ENCODE data around the gene NEXN.

The NEXN gene

DNA sequence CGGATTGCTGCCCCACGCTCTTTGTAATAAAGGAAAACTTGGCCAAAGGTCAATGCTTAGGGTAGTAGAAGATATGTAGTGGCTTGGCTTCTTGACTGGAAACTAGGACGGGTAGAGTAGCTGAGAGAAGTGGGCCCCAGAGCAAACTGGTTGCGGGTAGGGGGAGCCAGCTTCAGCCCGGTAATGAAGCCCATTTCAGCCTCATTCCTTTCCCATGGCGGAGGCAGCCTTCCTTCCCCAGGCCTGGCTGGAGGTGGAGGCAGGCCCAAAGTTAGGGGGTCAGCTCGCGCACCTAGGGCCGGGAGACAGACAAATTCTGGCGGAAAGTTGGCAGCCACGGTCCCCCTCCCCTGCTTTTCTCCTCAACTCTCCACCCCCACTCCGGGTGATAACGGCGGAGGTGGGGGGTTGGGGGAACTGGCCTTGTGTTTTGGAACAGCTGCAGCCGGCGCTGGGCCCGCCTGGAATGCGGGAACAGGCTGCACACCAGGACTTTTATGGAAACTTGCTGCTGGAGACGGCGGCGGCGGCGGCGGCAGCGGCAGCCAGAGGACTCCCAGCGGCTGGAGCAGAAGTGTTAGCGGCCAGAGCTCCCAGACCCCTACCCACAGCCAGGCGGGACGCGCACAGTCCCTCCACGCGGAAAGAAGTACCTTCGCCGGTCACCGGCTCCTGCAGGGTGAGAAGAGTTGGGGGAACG is at the start of gene NEXN:
NEXN (plus strand) TSS at position 544 of the 700 bp plus-strand sequence. CDS start 27,483 bp downstream, outside the sequence.
- peak; percentile 80 for DNase-seq (ENCODE audit: low spot score)

DNA sequence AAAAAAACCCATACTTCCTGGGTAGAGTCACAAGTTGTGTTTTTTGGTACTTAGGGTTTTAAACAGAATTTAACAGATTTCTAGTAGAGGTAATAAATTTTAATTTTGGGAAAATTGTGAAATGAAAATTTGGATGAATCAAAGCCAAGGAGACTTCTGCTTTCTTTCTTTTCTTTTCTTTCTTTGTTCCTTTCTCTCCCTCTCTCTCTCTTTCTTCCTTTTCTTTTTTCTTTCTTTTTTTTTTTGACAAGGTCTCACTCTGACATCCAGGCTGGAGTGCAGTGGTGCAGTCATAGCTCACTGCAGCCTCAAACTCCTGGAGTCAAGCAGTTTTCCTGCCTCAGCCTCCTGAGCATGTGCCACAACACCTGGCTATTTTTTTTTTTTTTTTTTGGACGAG is 46.9 kb upstream of the NEXN start:
- DNase-seq (ENCODE audit: low spot score) = no peak

DNA sequence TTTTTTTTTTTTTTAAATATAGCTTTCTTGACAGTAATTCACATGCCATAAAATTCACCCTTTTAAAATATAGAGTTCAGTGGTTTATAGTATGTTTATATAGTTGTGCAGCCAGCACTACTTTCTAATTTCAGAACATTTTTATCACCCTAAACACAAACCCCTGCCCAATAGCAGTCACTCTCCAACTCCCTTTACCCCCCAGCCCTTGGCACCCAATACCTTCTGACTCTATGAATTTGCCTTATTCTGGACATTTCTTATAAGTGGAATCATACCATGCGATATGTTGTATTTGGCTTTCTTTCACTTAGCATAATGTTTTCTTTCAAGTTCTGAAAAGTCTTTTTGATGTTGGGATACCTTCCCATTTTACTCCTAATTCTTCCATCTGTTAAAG is 42.5 kb upstream of the NEXN start:
- DNase-seq (ENCODE audit: low spot score) = no peak

DNA sequence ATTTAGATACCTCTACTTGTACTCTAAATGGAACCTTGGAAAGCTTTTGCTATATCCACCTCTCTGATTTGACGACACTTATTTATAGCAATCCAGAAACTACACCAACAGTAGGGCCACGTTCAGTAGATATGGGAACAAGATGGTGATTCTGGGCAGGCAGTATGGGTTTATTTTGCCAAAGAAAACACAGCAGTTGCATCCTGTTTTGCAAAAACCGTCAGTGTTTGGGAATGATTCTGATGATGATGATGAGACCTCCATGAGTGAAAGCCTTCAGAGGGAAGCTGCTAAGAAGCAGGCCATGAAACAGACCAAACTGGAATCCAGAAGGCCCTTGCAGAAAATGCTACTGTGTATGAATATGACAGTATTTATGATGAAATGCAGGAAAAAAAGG is 41.5 kb upstream of the NEXN start:
- DNase-seq (ENCODE audit: low spot score) = no peak

DNA sequence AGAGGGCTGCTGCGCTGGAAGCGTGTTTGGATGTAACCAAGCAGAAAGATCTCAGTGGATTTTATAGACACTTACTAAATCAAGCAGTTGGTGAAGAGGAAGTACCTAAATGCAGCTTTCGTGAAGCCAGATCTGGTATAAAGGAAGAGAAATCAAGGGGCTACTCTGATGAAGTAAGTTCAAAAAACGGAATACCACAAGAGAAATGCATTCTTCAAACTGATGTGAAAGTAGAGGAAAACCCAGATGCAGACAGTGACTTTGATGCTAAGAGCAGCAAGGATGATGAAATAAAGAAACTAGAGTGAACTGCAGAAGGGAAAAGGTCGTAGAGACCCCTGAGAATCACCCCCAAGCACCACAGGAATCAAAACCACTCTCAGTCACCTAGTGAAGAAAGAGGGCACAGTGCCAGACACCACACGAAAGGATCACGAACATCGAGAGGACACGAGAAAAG is 40.8 kb upstream of the NEXN start:
- no peak for DNase-seq (ENCODE audit: low spot score)

DNA sequence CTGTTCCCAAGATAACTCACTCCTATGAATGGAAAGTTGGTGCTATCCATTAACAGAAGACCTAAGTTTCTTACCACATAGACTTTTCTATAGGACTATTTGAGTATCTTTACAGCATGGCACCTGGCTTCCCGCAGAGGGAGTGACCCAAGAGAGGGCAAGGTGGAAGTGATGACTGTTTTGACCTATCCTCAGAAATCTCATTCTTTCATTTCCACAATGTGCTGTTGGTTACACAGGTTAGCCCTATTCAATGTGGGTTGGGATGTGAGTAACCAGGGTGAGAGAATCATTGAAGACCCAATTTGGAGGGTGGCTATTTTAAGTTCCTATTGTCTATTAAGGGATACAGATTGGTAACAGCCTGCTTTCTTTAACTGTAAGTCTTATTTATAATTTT is 38.3 kb upstream of the NEXN start:
- no peak for DNase-seq (ENCODE audit: low spot score)

DNA sequence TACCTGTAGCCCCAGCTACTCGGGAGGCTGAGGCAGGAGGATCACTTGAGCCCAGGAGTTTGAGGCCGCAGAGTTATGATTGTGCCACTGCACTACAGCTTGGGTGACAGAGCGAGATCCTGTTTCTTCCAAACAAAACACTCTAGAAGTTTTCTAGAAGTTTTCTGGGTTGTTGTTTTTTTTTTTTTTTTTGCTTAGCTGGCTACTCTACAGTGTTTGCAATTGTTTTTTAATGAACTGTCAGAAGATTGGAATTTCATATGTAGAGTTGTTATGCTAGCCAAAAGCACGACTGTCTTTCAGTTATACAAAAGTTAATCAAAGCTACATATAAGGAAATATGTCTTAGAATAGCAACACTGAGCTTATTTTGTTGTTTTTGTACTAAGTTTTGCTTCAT is 30.9 kb upstream of the NEXN start:
- DNase-seq (ENCODE audit: low spot score) = no peak

DNA sequence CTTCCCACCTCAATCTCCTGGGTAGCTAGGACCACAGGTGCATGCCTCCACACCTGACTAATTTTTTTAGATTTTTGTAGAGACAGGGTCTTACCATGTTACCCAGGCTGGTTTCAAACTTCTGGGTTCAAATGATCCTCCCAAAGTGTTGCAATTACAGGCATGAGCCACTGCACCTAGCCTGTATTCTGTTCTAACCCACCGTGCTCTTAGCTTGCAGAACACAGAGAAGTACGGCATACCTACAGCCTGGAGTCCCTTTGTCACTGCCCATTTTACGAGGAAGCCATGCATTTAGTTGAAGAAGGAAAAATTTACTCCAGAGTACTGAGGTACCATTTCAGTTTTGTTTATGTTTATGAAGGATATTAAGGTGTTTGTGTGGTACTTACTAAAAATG is 29.7 kb upstream of the NEXN start:
- no peak for DNase-seq (ENCODE audit: low spot score)

DNA sequence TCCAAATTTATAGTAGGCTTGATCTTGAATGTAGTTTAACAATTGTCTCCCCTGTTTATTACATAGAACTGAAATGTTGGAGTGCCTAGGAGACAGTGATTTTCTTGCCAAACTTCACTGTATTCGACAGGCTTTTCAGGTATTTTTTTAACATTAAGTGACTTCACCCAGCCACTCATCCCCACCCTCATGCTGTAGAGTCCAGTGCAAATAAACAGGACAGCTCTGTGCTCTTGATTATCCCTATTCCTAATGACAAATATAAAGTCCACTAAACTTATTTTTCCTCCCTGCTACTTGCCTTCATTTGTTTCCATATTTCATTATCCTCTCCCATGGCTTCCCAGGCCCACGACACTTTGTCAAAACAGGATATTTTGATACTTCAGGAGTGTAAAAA is 29.2 kb upstream of the NEXN start:
- DNase-seq (ENCODE audit: low spot score) = no peak

DNA sequence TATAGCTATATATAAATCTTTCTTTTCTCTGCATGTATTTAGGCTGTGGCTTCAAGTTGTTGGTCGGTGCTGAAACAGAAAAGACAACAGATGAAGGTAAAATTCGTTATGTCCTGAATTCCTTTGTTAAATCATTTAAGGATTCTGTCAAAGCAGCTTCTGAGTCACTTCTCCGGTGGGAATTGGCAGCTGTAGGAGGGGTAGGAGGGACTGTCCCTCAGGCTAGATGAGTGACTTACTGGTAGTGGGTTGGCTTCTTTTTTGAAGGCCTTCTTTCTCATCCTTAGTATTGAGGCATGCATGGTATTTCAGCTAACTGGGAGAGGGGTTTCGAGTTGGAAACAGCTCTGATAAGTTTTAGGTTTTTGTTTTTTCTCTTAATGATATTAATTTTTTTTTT is 22.1 kb upstream of the NEXN start:
- no peak for DNase-seq (ENCODE audit: low spot score)

DNA sequence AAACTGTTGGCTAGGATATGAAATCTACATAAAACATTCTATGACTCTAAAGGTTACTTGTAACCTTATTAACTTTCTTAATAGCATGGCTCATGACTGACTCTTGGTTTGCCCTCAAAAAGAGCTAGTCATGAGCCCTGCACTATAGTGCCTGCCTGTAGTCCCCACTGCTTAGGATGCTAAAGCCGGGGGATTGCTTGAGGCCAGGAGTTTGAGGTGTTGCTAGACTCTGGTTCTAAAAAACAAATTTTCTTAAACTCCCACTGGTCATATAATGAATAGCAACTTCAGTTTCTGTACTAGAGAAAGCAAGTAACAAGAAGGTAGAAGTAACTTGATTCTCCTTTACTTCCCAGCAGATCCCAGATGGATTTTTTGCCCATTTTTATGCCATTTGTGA is 15.8 kb upstream of the NEXN start:
- DNase-seq (ENCODE audit: low spot score) = no peak

DNA sequence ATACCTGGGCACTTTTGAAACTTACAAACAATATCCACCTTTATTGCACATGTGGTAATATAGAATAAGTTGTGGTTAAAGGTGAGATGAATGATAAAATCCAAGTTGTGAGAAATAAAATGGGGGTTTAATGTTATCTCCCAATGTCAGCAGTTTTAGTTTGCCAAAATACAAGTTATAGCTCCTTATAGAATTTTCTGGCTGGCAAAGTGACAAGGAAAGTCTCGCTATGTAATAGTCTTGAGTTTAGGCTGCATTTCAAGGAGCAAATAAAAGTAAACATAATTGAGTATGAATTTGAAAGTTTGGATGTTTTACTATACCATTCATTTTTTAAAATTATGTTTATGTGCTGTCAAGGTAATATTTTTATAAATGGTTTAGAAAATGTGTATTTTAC is 15.0 kb upstream of the NEXN start:
- no peak for DNase-seq (ENCODE audit: low spot score)

DNA sequence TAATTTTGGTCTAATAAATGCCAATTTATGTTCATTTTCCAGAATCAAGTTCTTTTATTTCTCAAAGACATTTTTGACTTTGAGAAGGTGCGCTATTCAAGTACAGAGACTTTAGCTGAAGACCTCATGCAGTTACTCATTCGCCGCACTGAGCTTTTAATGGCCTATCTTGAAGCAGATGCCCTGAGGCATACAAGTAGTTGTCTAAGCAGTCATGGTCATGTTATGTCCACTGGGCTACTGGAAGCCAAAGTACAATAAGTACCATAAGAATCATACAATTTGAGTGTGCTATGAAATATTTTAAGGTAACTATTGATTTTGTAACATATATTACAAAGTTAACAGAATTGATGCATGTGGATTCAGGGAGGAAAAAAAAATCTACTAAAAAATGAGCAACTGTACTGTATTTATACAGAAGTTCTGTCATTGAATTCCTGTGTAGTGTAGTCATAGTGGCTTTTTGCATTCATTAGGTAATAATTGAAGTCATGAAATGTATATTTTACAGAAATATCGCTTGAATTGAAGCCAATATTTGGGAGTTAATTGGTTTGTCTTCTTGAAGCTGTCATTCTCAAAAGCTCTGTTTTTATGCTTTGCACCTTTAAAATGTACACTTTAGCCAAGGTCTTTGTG is 13.5 kb upstream of the NEXN start:
- DNase-seq (ENCODE audit: low spot score) = no peak

DNA sequence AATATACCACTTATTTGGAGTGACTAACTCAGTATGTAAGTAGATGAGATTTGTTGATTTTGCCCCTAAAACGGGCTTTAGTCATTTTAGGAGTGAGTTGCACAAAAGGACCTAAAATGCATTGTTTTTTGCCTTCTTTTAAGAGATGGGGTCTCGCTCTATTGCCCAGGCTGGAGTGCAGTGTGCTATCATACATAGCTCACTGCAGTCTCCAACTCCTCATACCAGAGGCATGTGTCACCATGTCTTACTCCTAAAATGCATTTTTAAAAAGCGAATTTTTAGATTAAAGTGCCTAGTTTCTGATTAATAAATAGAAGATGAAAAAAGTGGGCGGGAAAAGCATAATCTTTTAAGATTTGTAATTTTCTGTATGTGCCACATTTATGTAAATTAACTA is 11.5 kb upstream of the NEXN start:
- DNase-seq (ENCODE audit: low spot score) = no peak

DNA sequence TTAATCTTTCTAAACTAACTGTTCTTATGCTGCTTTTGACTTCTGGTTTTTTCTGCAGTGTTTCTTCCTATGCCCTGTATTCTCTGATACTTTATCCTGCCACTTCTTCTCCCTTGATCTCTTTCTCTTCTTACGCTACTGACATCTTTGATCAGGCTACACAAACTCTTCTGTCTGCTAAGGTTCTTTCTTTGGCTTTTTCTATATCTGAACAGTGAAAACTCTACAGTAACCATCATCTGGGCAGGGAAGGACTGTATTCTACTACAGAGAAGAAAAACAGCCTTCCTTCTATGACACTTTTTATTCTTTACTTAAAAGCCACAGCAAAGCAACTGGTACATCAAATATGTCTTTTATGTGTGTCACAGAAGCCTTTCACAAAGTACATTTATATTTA is 7.4 kb upstream of the NEXN start:
- no peak for DNase-seq (ENCODE audit: low spot score)

DNA sequence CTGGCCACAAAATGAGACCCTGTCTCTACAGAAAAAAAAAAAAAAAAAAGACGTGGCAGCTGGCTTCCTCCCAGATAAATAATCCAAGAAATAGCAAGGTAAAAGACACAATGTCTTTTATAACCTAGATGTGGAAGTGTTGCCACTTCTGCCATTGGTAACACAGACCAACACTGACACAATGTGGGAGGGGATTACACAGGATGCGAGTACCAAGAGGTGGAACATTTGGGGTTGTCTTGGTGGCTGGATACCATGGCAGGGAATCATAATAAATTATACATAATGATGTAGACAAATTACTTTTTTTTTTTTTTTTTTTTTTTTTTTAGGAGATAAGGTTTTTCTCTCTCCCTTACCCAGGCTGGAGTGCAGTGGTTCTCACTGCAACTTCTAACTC is 6.0 kb upstream of the NEXN start:
- no peak for DNase-seq (ENCODE audit: low spot score)

DNA sequence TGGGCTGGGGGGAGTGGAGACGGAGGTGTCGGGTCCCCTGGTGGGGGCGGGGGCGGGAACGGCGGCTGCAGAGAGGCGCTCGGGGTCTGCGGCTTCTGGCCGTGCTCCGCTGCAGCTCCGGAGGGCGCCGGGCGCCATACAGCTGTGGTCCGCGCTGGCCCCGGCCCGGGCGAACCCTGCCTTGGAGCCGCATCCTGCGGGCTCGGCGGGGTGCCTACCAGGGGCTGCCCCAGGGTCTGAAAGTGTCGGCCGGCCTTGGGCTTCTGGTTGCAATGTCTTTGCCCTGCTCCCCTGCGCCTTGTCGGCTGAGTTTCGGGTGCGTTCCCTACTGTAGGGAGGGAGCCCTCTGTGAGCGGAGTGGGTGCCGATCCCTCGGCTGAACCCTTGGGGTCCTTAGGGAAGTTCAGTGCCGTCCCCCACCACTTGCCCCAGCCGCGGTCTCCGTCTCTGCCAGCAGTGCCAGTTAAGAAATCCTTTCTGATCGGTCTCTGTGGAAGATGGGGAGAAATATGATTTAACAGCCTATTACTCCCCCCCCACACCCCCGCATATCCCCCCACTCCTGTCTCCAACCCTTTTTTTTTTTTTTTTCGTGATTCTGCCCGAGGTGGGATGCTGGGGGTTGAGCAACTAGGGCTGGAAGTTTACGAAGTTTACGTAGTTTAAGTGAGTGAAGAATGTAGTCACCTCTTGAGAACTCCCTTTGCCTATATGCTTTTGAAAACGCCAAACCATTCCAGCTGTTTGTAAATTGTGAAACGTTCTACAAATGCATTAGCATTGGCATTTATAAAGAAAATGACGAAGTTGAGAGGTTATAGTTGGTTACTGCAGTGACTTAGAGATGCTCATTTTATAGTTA is 588 bp downstream of the NEXN start:
- peak; percentile 74 for DNase-seq (ENCODE audit: low spot score)

DNA sequence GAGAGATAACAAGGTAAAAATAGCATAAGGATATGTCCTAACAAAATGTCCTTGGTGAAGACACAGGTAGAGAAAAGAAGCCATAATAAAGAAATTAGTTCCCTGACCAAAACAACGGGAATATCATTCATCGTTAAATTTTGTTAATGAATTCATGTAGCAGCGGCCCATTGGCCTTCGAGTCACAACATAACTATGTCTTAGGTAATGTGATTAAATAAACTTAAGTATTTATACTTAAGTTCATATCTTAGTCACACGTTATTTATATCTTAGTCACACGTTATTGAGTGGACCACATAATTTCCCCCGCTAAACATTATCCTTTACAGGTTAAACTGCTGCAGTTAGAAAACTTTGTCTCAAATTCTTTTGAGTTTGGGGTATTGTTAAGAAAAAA is 1.2 kb downstream of the NEXN start:
- no peak for DNase-seq (ENCODE audit: low spot score)

DNA sequence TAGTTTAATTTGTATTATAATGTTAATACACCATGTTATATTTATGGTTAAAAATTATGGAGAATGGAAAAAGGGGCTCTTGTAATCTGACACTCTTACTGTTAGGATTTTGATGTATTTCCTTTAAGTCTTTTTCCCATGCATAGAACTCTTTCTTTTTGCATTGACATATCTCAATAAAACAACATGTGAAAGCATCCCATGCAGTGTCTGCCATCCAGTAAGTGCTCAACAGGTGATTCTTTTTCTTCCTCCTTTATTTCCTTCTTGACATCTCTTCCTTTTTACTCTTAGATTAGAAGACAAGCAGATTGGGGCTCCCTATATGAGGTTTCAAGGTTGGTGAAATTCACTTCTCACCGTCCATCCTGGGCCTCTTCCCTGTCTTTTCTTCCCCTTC is 2.8 kb downstream of the NEXN start:
- DNase-seq (ENCODE audit: low spot score) = no peak

DNA sequence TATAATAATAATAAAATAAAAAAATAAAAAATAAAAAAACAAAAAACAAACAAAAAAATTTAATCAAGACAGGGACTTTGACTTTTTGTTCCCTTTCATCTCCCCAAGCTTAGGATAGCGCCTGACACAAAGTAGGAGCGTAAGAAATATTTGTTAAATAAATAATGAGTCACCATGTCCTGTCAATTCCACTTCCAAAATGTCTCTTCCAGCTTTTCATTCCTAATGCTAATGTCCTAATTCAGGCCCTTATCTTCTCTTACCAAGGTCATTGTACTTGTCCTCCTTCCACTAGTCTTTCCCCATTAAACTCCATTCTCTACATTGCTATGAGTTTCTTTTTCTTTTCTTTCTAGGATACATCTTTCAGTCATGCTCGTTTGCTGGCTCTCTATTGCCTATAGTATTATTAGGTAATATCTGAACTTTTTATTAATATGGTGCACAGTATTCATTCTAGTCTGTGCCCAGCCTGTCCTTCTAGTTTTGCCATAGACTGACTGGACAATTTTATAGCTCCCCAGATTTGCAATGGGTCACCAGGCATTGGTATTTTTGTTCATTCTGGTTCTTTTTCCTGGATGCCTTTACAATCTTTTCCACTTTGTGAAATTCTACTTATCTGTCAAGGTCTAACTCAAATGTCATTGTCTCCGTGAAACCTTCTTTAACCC is 11.4 kb downstream of the NEXN start:
- DNase-seq (ENCODE audit: low spot score) = no peak

DNA sequence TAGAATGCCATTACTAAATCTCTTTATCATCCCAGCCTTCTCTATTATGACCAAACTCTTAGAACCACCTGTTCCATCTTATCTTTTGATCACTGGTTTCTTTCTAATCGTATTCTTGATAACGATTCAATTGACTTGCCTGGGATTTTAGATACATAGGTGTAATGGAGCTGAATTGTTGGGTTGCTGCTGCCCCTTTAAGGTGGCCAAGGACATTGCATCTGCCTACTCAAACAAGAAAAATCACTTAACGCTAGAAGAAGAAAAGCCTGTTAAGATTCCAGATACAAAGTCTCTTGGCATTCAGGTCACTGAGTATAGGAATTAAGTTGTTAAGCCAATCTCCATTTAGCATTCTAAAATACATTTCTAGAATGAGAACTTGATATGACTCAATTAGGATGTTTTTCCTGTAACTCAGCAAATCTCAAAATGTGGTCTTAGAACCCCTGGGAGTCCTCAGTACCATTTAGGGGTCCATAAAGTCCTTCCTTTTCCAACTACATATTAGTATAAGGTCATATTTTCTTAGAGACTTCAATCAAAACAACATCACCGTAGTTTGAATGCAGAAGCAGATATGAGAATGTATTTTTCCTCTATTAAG is 12.4 kb downstream of the NEXN start:
- peak; percentile 43 for DNase-seq (ENCODE audit: low spot score)

DNA sequence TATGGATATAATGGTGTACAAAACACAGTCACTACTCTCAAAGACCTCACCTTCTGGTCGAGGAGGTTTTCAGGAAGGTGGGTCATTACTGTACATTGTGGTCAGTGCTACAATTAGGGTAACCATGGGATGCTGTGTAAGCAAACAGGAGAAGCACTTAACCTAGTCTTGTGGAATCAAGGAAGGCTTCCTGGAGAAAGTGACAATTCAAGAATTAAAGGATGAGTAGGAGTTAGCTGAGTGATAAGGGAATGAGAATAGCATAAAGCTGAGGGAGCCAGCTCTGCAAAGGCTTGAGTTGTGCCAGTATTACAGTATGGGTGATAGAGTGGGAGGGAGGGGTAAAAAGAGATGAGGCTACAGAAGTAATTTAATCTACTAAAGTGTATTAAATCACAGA is 17.2 kb downstream of the NEXN start:
- no peak for DNase-seq (ENCODE audit: low spot score)

Data from iPS-NIHi11 (cell line).